ENCODE measurements around the gene CNOT2.

Gene CNOT2

DNA sequence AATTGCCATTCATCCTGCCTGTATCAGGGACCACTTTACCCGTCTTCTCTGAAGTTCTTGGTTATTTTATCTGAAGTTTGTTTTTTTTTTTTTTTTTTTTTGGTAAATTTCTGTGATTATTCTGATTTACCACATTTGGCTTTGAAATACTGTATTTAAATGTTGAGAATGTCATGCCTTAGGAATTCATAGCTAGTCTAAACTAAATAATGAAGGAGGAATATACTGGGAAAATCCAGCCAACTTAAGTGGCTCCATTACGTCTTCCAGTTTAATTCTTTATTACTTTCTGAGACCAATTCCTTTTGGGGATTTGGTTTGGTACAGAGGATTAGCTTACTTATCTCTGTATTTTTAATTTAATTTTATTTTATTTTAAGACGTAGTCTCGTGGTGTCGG, 62.6 kb downstream of the CNOT2 start:
- FAIRE-seq: no peak

DNA sequence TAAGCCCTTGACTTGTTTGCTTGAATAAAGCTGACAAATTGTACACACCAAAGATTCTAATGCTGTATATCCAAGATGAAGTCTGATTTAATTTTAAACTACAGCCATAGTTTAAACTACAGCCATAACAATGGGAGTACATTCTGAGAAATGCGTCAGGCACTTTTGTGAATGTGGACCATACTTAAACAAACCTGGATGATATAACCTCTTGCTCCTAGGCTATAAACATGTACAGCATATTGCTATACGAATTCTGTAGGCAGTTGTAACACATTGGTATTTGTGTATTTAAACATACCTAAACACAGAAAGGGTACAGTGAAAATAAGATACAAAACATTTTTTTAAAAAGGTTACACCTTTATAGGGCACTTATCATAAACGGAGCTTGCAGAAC, 63.4 kb downstream of the CNOT2 start:
- FAIRE-seq: no peak

DNA sequence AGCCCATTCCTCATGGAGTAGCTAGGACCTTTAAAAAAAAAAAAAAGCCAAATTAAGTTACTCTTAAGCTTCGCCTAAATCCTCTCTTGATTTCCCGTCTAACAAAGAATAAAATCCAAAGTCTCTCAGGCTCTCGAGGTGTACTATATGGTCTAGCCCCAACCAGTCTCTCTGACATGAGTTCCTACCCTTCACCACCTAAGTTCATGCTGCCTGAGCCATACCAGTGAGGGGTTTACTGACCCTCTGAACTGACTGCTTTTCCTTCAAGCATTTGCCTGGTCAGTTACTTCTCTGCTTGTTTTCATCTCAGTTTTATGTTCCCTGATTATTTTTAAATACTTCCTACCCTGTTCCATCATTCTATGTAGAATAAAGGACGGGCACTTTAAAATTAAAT, 64.6 kb downstream of the CNOT2 start:
- no peak for FAIRE-seq

DNA sequence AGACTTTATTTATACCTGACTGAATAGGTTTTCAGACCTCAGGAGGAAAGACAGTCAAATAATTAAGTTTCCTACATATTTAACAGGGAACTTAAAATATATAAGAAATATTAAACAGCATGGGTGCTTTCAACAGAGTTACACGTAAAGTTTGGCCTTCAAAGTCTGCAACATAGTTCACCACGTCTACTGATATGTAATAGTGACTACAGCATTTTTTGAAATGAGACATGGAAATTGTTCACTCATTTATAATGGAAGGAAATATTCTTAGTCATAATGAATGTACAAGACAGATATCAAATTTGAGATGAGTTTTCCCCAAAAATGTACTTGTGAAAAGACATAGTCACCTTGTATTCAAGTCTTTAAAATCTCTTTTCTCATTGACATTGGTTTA, 66.1 kb downstream of the CNOT2 start:
- FAIRE-seq: no peak

DNA sequence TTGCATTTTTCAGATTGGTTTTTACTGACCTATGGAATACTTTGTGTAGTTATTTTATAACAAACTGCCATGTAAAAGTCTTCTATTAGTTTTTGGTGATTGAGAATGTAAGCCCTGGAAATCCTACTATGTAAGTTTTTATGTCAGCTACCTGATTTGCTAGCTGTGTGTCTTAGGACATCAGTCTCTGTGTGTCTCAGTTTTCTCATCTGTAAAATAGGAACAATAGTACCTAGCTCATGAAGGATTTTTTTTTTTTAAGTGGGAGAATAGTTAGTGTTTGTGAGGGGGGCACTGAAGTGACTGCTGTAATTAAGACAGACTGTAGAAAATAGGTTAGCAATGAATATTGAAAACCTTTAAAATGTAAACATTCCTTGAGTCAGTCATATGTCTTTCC, 70.9 kb downstream of the CNOT2 start:
- no peak for FAIRE-seq

DNA sequence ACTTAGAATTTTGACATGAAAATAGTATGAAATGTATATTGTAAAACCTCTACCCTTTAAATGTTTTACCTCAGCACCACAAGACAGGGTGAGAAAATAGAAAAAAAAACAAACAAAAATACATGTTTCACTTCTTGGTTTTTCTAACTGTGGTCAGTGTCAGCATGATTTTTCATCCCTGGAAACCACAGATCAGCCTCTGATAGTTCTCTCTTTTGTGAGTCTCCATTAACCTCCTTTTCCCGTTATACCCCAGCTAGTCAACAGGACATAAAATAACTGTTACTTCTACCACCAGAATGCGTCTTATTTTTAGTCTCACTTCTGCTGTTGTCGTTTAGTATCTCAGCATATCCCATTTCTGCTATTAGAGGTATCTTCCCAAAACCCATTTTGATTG, 74.5 kb downstream of the CNOT2 start:
- no peak for FAIRE-seq

DNA sequence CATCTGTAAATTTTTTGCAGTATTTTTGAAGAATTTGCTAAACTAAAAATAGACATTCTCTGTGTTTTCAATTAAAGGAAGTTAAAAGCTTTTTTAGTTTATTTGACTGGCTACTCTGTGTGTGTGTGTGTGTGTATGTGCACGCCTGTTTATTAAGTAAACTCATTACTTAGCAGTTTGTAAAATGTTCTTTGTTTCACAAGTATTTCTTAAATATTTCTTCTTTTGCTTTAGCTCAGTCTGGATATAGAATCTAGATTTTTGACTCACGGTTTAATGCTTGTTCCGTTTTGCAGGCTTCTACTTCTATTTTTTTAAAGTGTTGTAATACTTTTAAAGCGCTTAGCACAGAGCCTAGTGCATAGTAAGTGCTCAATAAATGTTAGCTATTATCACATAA, 76.4 kb downstream of the CNOT2 start:
- FAIRE-seq: no peak

DNA sequence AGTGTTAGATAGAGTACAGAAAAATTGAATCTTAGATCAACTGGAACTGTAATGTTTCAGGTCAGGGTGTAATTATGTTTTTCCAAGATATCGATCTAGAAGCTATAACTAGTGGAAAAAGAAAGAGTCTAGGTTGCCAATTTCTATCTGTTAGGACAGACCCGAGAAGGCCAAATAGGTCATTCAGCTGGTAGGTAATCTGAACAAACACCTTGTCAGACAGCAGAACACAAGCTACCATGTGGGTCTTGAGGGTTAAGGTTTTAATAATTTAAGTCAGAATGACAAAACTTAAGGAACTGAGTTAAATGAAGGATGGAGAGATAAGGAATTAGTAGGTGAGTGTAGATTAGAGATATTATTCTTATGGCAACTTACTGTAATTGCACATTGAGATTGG, 78.0 kb downstream of the CNOT2 start:
- no peak for FAIRE-seq

DNA sequence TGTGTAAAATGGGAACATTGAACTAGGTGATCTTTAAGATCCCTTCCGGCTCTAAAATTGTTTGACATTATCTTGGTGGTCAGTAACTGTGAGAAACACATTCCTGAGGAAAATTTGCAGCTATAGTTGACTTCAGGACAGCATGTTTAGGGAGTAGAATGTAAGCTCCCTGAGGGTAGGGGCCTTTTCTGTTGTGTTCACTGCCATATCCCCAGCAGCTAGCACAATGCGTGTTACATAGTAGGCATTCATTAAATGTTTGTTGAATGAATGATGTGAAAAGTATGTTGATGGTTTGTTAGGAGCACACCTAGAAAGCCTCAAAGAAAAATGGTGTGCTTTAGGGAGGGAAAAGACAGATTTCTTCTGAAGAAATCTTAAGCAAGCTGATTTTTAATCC, 84.3 kb downstream of the CNOT2 start:
- FAIRE-seq: no peak

DNA sequence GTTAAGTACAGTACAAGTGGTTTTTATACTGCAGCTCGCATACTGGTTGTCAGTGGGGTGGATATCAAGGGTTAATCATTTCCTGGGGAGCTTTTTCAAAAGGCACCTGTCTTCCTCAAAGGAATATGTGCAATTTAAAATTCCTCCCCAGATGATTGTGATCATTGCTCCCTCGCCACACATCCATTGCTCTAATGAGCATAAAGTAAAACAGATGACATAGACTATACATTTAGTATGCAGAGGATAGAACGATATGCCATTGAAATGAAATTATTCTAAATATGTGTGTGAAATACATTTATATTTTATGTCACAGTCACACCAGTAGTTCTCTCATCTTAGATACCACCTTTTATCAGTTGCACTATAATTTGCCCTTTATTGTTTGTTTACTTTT, 86.5 kb downstream of the CNOT2 start:
- FAIRE-seq: no peak

DNA sequence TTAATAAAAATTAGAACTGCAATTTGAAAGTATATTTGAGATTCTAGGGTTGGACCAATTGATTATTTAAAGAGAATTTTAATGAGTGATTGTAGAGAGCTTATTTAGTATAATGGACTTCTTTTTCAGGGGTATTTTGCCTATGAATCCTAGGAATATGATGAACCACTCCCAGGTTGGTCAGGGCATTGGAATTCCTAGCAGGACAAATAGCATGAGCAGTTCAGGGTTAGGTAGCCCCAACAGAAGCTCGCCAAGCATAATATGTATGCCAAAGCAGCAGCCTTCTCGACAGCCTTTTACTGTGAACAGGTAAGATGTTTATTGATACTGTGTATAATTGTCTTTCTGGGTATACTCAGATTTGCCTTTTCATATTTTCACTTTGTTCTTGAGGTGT, 86.9 kb downstream of the CNOT2 start:
- FAIRE-seq: no peak

DNA sequence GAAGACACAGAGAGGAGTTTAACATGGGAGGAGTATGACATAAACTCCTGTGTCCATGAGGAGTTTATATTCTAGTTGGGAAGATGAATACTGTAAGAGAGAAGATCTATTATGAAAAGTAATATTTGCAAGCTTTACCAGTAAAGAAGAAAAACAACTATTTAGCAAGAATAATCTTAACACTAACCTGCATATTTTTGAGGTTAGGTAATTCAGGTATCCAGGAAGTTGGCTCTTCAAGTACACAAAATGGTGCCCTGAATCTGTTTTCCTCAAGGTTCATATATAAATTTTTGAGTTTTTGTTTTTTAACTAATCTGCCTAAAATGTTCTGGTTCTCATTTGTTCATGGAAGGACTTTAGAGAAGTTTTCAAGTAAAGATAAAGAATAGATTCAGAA, 89.0 kb downstream of the CNOT2 start:
- FAIRE-seq: no peak

DNA sequence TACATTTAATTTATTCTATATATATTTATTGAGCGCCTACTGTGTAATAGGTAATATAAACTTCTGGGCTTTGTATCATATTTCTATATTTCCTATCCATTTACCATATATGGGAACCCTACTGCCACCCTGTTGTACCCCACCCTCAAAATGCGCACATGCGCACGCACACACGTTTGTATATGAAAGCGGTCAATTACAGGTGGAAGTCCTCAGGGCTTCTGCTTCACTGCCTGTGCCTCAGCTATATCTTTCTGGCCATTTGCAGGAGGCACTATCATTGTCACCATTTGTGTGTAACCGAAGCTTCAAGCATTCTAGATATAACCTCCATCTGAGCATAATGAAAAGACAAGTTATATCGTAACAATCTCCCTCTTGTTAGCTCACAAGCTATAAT, 91.5 kb downstream of the CNOT2 start:
- FAIRE-seq: no peak

DNA sequence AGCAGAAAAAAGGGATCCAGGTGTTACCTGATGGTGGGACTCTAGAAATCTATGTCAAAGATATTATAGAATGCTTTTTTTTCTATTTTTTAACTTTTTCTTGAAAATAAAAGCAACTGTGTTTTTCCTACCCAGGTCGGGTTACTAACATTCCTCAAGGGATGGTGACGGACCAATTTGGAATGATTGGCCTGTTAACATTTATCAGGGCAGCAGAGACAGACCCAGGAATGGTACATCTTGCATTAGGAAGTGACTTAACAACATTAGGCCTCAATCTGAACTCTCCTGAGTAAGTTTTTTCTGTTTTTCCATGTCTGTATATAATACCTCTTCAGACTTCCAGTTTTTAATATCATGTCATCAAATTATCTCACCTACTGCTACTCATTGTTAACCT, 95.3 kb downstream of the CNOT2 start:
- FAIRE-seq: no peak

DNA sequence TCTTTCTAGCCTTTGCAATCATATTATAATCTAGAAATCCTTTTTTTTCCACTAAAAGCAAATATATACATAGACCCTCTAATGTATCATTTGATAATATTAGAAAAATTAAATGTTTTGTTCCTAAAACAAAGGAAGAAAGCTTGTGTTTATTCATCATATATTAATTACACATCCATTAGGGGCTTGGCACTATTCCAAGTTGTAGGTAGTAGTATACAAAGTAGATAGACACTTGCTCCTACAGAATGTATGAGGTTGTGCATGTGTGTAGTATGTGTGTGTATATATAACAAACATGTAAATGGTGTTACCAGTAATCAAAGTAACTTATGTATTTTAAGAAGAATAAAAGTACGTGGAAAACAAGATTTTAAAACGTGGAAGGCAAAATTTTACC, 107.8 kb downstream of the CNOT2 start:
- no peak for FAIRE-seq

DNA sequence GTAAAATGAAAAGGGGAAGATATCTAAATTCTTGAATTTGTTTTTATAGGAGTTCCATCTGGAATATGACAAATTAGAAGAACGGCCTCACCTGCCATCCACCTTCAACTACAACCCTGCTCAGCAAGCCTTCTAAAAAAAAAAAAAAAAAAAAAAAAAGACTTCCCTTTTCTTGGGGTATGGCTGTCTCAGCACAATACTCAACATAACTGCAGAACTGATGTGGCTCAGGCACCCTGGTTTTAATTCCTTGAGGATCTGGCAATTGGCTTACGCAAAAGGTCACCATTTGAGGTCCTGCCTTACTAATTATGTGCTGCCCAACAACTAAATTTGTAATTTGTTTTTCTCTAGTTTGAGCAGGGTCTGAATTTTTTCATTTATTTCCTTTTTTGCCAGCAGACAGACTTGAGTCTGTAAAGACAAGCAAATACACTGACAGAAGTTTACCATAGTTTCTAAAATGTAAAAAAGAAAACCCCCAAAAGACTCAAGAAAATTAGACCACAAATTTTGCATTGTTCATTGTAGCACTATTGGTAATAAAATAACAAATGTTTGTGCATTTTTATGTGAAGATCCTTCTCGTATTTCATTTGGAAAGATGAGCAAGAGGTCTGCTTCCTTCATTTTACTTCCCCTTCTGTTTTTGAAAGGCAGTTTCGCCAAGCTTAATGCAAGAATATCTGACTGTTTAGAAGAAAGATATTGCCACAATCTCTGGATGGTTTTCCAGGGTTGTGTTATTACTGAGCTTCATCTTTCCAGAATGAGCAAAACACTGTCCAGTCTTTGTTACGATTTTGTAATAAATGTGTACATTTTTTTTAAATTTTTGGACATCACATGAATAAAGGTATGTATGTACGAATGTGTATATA, 110.8 kb downstream of the CNOT2 start:
- FAIRE-seq: no peak

DNA sequence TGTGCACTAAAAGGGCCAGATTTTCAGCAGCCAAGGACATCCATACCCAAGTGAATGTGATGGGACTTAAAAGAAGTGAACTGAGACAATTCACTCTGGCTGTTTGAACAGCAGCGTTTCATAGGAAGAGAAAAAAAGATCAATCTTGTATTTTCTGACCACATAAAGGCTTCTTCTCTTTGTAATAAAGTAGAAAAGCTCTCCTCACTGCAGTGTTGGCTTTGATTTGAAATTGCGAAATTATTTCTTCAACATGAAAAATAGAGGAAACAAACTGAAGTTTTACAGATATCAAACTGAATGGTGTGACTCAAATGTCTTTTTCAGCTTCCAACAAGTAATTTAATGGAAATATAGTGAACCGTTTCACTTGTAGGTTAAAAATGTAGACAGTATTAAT, 111.6 kb downstream of the CNOT2 start:
- FAIRE-seq: no peak

DNA sequence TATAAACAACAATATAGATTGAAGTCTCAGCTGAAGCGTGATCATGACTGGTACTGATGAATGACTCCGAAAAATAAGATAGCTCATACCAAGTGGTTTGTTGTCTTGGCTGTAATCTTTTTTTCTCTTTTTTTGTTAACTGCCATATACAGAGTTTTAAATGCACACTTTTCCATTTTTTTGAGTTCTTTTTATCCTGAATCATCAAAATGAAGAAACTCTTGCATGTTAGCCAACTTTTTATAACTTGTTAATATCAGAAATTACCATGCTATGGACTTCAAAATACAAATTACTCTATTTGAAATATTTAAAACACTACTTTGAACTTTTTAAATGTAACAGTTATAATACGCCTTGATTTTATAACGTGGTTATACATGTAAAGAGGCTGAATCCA, 112.7 kb downstream of the CNOT2 start:
- FAIRE-seq: peak; percentile 48

DNA sequence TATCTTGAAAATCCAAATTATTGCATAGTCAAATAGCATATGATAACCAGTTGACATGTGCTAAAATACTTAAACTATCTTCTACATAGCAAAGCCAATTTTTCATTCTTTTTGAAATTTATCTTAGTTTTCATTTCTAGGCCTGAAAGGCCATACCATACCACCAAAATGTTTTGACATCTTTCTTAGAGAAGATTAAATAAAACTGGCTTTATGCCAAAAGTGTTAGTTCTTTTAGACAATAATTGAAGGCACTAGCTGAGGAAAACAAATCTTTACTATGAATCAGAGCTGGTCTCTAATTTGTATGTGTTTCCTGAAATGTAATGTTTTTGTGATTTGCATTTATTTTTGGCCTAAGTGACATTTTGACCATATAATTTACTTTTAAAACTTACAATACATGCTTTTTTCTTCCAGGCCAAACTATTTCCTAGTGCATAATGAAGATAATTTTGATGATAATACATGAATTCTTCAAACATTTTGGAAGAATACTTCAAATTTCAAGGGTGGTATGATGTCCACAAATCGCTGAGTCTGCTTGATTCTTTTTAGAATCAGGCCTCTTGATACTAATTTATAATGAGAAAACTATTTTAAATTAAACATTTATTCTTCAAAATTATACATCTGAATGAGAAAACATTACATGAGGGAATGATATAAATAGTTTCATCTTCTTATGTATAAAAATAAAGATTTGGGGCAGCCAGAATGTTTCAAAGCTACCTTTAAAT, 116.4 kb downstream of the CNOT2 start:
- FAIRE-seq: no peak

DNA sequence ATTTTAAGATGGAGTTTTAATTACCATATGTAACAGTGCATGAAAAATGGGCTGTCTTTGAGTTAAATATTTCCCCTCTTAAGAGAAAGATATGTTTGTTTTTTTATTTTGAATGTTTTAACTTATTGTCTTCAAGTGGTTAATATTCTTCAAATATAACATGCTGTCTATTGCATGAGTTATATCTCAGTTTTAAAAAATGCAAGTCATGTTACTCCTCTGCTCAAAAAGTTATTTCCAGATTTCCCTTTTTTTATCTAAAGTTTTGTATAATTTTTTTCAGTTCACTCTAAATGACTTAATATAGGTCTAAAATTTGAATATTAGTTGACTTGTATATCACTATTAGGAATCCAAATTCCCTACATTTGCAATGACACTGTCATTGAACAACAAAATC, 117.0 kb downstream of the CNOT2 start:
- FAIRE-seq: no peak

DNA sequence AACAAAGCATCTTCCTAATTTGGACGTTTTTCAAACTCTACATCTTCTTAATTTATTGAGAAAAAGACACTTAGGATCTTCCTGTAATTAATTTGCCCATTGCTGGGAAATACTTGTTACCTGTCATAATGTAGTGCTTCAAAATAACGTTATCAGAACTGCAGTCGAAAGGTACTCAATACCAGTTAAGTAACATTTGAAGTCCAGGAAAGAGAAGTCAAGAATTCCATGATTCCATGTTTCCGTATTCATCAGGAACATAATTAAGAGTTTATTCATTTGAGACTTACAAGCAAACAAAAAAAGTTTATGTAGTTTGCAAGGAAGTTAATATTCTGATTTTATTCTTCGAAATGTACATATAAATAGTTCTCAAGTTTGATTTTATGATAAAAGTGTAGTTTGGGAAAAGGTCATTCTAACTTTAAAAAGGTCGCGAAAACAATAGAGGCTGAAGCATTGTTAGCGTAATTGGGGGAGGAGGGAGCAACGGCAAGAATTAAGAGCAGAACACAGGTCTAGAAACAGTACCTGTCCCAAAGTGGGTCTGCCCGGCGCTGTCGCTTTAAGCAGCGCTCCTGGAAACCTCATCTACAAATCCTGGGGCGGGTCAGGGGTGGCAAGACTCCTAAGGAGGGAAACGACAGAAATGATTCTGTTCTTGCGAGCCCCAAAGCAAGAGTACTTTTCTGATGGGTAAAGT, 121.6 kb downstream of the CNOT2 start:
- FAIRE-seq: no peak

DNA sequence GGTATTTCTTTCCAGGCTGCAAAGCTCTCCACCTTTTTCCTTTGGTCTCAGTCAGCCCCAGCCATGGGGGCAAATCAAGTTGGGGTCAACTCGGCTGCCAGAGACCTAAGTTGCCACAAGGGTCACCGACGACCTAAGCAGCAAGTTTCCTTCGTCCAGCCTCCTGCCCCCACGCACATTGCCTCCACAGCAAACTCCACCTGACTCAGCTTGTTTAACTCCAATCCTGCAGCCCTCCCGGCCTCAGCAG, 122.1 kb downstream of the CNOT2 start:
- no peak for FAIRE-seq

DNA sequence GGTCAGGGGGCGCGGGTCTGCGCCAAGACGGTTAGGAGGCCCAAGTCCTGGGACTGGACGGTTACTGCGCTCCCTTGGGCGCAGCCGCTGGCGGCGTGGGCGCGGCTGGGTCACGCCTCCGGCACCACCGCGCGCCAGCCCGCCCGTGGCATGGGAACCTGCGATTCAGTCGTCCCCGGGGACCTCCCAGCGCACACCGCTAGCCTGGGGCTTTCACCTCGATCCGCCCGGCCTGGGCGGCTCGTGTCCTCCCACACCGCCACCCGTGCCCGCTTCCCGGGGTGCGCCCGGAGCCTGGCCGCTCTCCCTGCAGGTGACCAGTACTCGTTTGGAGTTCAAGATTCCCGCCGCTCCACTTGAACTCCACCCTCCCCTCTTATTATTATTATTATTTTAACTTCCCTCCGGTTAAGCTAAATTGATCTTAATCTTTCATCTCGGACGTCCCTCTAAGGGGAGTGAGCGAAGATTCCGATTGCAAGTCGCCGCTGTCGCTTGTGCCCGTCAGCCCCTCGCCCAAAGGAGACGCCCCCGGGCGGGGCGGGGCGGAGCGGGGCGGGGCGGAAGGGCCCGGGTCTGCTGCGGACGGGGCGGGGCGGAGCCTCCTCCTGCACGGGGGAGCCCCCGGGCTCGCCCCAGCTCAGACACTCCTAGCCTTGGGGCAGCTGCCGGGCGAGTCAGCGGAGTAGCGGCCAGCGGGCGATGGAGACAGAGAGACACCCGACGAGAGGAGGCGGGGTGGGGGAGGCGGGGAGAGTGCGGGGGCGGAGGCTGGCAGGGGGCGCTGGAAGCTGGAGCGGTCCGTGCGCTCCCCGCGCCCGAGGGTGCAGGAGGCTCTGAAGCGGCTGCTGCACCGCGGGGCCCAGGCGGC, 122.7 kb downstream of the CNOT2 start, which contains the start of gene KCNMB4:
Gene KCNMB4, plus strand, starts transcription at position 643 of the 871 bp plus-strand sequence. CDS start 445 bp downstream, outside the sequence.
- no peak for FAIRE-seq
